ENCODE measurements around the gene HHATL. TPM values are rescaled to one million over a fixed set of nuclear protein-coding genes. Genes with fewer than 3 reads are reported as not detected.

The HHATL gene
- total and polyA plus RNA-seq, 2 of the 8 experiments (the other 6 are each of a cell fraction or from before 2014, with no cell fraction given), result 0.18 TPM; not detected in 1

DNA sequence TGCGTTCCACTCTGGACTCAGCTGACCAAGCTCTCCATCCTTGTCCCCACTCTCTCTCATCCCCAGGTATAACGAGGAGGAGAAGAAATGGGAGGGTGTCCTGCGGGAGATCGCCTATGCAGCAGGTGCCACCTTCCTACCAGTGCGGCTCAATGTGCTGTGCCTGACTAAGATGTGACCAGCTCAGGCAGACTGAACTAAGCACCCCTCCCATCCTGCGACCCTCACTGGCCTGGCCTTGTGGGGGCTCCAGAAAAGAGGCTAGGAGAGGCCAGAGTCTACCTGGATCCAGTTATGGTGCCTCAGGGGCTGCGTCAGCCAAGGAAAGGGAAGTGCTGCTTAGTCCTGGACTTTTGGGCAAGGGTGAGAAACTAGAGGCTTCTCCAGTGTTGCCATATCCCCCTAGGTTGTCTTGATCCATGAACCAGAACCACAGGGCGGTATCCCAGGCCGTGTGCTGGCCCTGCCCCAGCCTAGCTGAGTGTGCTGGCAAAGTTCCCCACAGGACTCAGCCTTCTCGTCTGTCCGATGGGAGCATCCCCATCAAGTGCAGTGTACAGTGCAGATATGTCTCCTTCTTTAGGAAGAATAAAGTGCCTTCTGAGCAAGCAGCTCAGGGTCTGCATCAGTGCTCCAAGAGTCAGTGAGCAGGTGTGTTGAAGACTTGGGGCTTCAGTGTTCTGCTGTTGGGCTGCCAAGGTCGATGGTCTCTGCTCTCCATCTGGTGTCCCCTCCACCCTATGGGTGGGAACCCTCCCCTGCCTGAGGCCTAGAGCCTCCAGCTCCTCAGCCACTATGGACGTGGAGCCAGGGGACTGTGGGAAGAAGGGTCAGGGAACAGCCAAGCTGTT lies 10.6 kb downstream of the HHATL start (continued):
- TF ChIP-seq TBP (IDR thresholded peaks at IDR 0.05; ENCODE audit: low read depth, low read length) (no peak), RFX5 (IDR thresholded peaks at IDR 0.05; ENCODE audit: borderline replicate concordance, low read depth, low read length) (no peak), EZH2 (IDR thresholded peaks at IDR 0.05; ENCODE audit: low read depth, low read length, severe bottlenecking) (no peak), CBX8 (IDR thresholded peaks at IDR 0.05; ENCODE audit: borderline replicate concordance, low read depth, low read length) (no peak), SIX5 (IDR thresholded peaks at IDR 0.05; ENCODE audit: low read depth, low read length) (no peak), EGR1 (IDR thresholded peaks at IDR 0.05; ENCODE audit: borderline replicate concordance, low read depth, low read length) (no peak), CTBP2 (IDR thresholded peaks at IDR 0.05; ENCODE audit: borderline replicate concordance, insufficient read depth, insufficient read length, low read length) (no peak), KDM5A (IDR thresholded peaks at IDR 0.05; ENCODE audit: low read length) (no peak)
- TF ChIP-seq, protein P1, sequence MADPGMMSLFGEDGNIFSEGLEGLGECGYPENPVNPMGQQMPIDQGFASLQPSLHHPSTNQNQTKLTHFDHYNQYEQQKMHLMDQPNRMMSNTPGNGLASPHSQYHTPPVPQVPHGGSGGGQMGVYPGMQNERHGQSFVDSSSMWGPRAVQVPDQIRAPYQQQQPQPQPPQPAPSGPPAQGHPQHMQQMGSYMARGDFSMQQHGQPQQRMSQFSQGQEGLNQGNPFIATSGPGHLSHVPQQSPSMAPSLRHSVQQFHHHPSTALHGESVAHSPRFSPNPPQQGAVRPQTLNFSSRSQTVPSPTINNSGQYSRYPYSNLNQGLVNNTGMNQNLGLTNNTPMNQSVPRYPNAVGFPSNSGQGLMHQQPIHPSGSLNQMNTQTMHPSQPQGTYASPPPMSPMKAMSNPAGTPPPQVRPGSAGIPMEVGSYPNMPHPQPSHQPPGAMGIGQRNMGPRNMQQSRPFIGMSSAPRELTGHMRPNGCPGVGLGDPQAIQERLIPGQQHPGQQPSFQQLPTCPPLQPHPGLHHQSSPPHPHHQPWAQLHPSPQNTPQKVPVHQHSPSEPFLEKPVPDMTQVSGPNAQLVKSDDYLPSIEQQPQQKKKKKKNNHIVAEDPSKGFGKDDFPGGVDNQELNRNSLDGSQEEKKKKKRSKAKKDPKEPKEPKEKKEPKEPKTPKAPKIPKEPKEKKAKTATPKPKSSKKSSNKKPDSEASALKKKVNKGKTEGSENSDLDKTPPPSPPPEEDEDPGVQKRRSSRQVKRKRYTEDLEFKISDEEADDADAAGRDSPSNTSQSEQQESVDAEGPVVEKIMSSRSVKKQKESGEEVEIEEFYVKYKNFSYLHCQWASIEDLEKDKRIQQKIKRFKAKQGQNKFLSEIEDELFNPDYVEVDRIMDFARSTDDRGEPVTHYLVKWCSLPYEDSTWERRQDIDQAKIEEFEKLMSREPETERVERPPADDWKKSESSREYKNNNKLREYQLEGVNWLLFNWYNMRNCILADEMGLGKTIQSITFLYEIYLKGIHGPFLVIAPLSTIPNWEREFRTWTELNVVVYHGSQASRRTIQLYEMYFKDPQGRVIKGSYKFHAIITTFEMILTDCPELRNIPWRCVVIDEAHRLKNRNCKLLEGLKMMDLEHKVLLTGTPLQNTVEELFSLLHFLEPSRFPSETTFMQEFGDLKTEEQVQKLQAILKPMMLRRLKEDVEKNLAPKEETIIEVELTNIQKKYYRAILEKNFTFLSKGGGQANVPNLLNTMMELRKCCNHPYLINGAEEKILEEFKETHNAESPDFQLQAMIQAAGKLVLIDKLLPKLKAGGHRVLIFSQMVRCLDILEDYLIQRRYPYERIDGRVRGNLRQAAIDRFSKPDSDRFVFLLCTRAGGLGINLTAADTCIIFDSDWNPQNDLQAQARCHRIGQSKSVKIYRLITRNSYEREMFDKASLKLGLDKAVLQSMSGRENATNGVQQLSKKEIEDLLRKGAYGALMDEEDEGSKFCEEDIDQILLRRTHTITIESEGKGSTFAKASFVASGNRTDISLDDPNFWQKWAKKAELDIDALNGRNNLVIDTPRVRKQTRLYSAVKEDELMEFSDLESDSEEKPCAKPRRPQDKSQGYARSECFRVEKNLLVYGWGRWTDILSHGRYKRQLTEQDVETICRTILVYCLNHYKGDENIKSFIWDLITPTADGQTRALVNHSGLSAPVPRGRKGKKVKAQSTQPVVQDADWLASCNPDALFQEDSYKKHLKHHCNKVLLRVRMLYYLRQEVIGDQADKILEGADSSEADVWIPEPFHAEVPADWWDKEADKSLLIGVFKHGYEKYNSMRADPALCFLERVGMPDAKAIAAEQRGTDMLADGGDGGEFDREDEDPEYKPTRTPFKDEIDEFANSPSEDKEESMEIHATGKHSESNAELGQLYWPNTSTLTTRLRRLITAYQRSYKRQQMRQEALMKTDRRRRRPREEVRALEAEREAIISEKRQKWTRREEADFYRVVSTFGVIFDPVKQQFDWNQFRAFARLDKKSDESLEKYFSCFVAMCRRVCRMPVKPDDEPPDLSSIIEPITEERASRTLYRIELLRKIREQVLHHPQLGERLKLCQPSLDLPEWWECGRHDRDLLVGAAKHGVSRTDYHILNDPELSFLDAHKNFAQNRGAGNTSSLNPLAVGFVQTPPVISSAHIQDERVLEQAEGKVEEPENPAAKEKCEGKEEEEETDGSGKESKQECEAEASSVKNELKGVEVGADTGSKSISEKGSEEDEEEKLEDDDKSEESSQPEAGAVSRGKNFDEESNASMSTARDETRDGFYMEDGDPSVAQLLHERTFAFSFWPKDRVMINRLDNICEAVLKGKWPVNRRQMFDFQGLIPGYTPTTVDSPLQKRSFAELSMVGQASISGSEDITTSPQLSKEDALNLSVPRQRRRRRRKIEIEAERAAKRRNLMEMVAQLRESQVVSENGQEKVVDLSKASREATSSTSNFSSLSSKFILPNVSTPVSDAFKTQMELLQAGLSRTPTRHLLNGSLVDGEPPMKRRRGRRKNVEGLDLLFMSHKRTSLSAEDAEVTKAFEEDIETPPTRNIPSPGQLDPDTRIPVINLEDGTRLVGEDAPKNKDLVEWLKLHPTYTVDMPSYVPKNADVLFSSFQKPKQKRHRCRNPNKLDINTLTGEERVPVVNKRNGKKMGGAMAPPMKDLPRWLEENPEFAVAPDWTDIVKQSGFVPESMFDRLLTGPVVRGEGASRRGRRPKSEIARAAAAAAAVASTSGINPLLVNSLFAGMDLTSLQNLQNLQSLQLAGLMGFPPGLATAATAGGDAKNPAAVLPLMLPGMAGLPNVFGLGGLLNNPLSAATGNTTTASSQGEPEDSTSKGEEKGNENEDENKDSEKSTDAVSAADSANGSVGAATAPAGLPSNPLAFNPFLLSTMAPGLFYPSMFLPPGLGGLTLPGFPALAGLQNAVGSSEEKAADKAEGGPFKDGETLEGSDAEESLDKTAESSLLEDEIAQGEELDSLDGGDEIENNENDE (IDR thresholded peaks at IDR 0.05; ENCODE audit: insufficient replicate concordance, low read length), result no peak
